PC-9 (cell line): ENCODE data around the gene CORIN.

Experiments used
- EZH2 ChIP-seq: fragments of 200-600 bp; sonication (generic); IDR thresholded peaks from 2 replicates; pipeline ENCODE4 v1.8.0; 2017; ENCODE audit warnings: antibody characterized with exemption, low read depth
- TF ChIP-seq, protein P1 (sequence below): fragments of 200-600 bp; sonication (generic); conservative IDR thresholded peaks from 2 replicates; pipeline ENCODE4 v1.6.1; 2017; ENCODE audit warnings: mixed run types, antibody characterized with exemption, mild to moderate bottlenecking, moderate library complexity

DNA sequence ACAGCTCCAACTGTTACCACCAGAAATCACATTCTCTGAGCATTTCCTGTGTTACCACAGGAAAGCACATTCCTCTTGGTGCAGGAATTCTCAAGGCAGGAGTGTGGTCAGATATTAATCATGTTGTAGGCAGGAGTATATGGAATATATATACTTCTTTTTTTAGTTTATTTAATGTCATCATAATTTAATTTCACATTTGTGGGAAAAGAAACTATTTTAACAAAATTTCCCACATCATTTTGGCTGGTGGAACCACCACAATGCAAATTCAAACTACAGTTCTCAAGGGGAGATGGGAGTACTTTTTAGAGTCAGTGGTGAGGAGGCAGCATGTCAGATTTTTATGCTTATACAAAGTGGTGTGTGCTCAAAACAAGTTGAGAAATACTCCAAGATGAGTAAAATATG, 213.8 kb downstream of the CORIN start:
- TF ChIP-seq EZH2: no peak
- TF ChIP-seq, protein P1, sequence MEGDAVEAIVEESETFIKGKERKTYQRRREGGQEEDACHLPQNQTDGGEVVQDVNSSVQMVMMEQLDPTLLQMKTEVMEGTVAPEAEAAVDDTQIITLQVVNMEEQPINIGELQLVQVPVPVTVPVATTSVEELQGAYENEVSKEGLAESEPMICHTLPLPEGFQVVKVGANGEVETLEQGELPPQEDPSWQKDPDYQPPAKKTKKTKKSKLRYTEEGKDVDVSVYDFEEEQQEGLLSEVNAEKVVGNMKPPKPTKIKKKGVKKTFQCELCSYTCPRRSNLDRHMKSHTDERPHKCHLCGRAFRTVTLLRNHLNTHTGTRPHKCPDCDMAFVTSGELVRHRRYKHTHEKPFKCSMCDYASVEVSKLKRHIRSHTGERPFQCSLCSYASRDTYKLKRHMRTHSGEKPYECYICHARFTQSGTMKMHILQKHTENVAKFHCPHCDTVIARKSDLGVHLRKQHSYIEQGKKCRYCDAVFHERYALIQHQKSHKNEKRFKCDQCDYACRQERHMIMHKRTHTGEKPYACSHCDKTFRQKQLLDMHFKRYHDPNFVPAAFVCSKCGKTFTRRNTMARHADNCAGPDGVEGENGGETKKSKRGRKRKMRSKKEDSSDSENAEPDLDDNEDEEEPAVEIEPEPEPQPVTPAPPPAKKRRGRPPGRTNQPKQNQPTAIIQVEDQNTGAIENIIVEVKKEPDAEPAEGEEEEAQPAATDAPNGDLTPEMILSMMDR: no peak
